ENCODE measurements around the gene PLCL1. TPM values are rescaled to one million over a fixed set of nuclear protein-coding genes. Genes with fewer than 3 reads are reported as not detected.

The PLCL1 gene
- total RNA-seq, 2 donors from 2014 or later = 6.7 to 6.8 TPM

DNA sequence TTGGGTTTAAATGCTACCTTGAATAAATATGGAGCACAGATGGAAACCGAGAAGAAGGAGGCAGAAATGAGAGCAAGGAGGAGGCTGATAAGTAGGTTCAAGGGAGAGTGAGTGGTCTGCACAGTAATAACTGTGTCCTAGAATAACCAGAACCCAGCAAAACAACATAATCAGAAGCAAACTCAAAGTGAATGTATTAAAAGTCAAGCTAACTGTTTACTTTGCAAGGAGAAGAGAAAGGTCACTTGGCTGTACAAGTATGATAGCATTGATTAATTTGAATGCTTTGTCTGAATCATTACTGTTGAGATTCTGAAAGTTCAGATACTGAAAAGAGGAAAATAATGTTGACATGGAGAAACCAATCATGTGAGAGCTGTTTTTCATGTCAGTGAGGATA, 258.8 kb downstream of the PLCL1 start:
- TF ChIP-seq POLR2AphosphoS5 (IDR thresholded peaks at IDR 0.05) (no peak), CTCF (IDR thresholded peaks at IDR 0.05) (no peak), POLR2A (IDR thresholded peaks at IDR 0.05) (no peak)
- WGBS = 85% methylated on average over 1 of the region's 1 CpG
- no peaks in the 10 kb centered on the region for H3K9me3 ChIP-seq
- no peak overlapping the region for H3K4me3 ChIP-seq
- no peaks in the 10 kb centered on the region for H3K27me3 ChIP-seq (replicated peaks; ENCODE audit: insufficient read depth)
- DNase-seq (ENCODE audit: low spot score) = no peak
- no peaks in the 10 kb centered on the region for H3K36me3 ChIP-seq
- H3K27ac ChIP-seq = no peak overlapping the region
- intact Hi-C loops (cut with DNase I) = no loop called here
- no peaks in the 10 kb centered on the region for H3K4me1 ChIP-seq (replicated peaks)

DNA sequence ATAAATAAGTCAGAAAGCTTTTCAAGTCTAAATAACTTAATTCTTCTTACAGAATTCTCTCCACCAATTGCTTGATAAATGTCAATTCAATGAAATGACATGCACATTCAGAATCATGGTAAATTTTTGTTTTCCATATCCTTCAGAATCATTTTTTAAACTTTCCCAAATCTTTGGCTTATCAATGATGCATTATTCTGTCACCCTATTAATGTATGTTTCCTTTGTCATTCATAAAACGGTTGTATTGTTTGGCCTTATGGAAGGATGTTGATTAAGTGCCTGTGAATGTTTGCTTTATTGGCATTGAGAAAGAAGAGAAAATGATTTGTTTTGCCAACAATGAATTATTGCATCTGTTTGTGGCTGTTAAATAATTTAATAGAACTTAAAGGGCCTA, 260.9 kb downstream of the PLCL1 start:
- H3K4me1 ChIP-seq (replicated peaks) = no peaks in the 10 kb centered on the region
- H3K4me3 ChIP-seq = no peak overlapping the region
- no peaks in the 10 kb centered on the region for H3K27me3 ChIP-seq (replicated peaks; ENCODE audit: insufficient read depth)
- no peaks in the 10 kb centered on the region for H3K36me3 ChIP-seq
- TF ChIP-seq POLR2A (IDR thresholded peaks at IDR 0.05) = no peak
- intact Hi-C loops (cut with DNase I) = no loop called here
- WGBS = 44% methylated on average over 1 of the region's 1 CpG
- H3K9me3 ChIP-seq = no peaks in the 10 kb centered on the region
- DNase-seq (ENCODE audit: low spot score) = no peak
- H3K27ac ChIP-seq = no peak overlapping the region

- no peak for DNase-seq (ENCODE audit: low spot score)
- intact Hi-C loops (cut with DNase I) = no loop called here
- Histone ChIP-seq H3K9me3 (no peaks in the 10 kb centered on the region), H3K4me1 (replicated peaks) (no peaks in the 10 kb centered on the region), H3K27me3 (replicated peaks; ENCODE audit: insufficient read depth) (no peaks in the 10 kb centered on the region), H3K4me3 (no peak overlapping the region), H3K36me3 (no peaks in the 10 kb centered on the region), H3K27ac (no peak overlapping the region)
- 83% methylated on average over 2 of the region's 2 CpGs for WGBS
- TF ChIP-seq POLR2AphosphoS5 (IDR thresholded peaks at IDR 0.05) (no peak), CTCF (IDR thresholded peaks at IDR 0.05) (no peak), POLR2A (IDR thresholded peaks at IDR 0.05) (no peak)
These were observed 262.2 kb downstream of the PLCL1 start for GRCh38 chr2:198066597-198066996.

DNA sequence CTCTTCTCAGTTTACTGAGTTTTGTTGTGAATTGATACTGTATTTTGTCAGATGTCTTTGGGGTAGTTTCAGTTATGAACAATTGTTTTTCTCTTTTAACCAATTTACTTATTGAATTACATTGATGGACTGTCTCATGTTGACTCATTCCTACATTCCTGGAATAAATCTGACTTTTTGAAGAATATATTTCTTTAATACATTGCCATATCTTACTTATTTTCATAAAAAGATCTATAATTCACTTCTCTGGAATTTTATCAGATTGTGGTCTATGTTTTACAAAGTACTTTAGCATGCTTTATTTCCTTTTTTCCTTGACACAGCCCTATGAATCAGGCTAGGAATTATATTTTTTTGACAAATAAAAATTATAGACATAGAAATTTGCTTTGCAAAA, 268.3 kb downstream of the PLCL1 start:
- no peak overlapping the region for H3K4me3 ChIP-seq
- intact Hi-C loops (cut with DNase I) = no loop called here
- no peaks in the 10 kb centered on the region for H3K27me3 ChIP-seq (replicated peaks; ENCODE audit: insufficient read depth)
- H3K4me1 ChIP-seq (replicated peaks) = no peaks in the 10 kb centered on the region
- H3K36me3 ChIP-seq = no peaks in the 10 kb centered on the region
- no peak for DNase-seq (ENCODE audit: low spot score)
- H3K9me3 ChIP-seq = no peaks in the 10 kb centered on the region
- no peak for TF ChIP-seq POLR2A (IDR thresholded peaks at IDR 0.05)
- no peak for TF ChIP-seq POLR2AphosphoS5 (IDR thresholded peaks at IDR 0.05)
- no peak for TF ChIP-seq CTCF (IDR thresholded peaks at IDR 0.05)
- H3K27ac ChIP-seq = no peak overlapping the region

GRCh38 chr2:198073253-198073652, 268.9 kb downstream of the PLCL1 start:
- intact Hi-C loops (cut with DNase I) = no loop called here
- WGBS = 75% methylated on average over 2 of the region's 2 CpGs

More at GRCh38 chr2:198073253-198073652, 268.9 kb downstream of the PLCL1 start:
- H3K9me3 ChIP-seq = no peaks in the 10 kb centered on the region
- no peak for DNase-seq (ENCODE audit: low spot score)
- no peak overlapping the region for H3K4me3 ChIP-seq
- TF ChIP-seq CTCF (IDR thresholded peaks at IDR 0.05) = no peak
- no peaks in the 10 kb centered on the region for H3K4me1 ChIP-seq (replicated peaks)
- H3K36me3 ChIP-seq = no peaks in the 10 kb centered on the region
- H3K27ac ChIP-seq = no peak overlapping the region
- no peaks in the 10 kb centered on the region for H3K27me3 ChIP-seq (replicated peaks; ENCODE audit: insufficient read depth)

Data from prostate gland (tissue), 2 donors.